K562 (cell line): ENCODE data around the gene MAP2K7.

Experiments
- CTCF ChIP-seq, 3 experiments: IDR thresholded peaks in 2 of 3; conservative IDR thresholded peaks in 1 of 3; 2 replicates each; pipeline ENCODE4 v1.5.1; 2011 to 2012; ENCODE audit warnings: low read length in 3 of 3, mild to moderate bottlenecking in 3 of 3, control low read depth in 2 of 3, improper control_type of control experiment in 1 of 3, inconsistent platforms in 1 of 3, low read depth in 1 of 3, mixed read lengths in 1 of 3, moderate library complexity in 1 of 3; ENCODE audit not compliant: insufficient read depth in 2 of 3
- KLF1 ChIP-seq: fragments of 450-650 bp; IDR thresholded peaks from 2 replicates; pipeline ENCODE4 v1.6.1; 2016; ENCODE audit warnings: missing genetic modification characterization, missing compliant biosample characterization
- MYC ChIP-seq, 2 experiments: fragments of 250-450 bp in 1 of 2; sonication (Bioruptor Pico) in 1 of 2; IDR thresholded peaks; 2 replicates each; pipeline versions ENCODE4 v1.5.1 to v1.6.1; 2012 to 2021; ENCODE audit warnings: low read depth in 2 of 2, borderline replicate concordance in 1 of 2, improper control_type of control experiment in 1 of 2, low read length in 1 of 2, mild to moderate bottlenecking in 1 of 2, moderate library complexity in 1 of 2
- NFE2L1 ChIP-seq: fragments of 450-650 bp; IDR thresholded peaks from 2 replicates; pipeline ENCODE4 v1.6.1; 2016; ENCODE audit warnings: missing genetic modification characterization, low read depth, mild to moderate bottlenecking, missing compliant biosample characterization, moderate library complexity, borderline replicate concordance
- PRMT5 ChIP-seq: sonication (generic); formaldehyde crosslinking; IDR thresholded peaks from 2 replicates; pipeline ENCODE4 v1.5.0; 2020; ENCODE audit warnings: missing genetic modification reagents
- SP1 ChIP-seq: sonication (generic); formaldehyde crosslinking; IDR thresholded peaks from 2 replicates; pipeline ENCODE4 v1.8.1; 2022; ENCODE audit warnings: mild to moderate bottlenecking, missing genetic modification reagents
- XRCC5 ChIP-seq: fragments of 200-400 bp; formaldehyde crosslinking; IDR thresholded peaks from 2 replicates; pipeline ENCODE4 v1.6.1; 2017; ENCODE audit warnings: low read depth, mild to moderate bottlenecking, low read length
- ZFPM2 ChIP-seq: fragments of 250-450 bp; sonication (Bioruptor Pico); IDR thresholded peaks from 2 replicates; pipeline ENCODE4 v1.5.1; 2022; ENCODE audit warnings: mild to moderate bottlenecking
- ZNF12 ChIP-seq: sonication (generic); formaldehyde crosslinking; IDR thresholded peaks from 2 replicates; pipeline ENCODE4 v1.4.0; 2020; ENCODE audit warnings: mild to moderate bottlenecking, missing genetic modification reagents
- ZNF280A ChIP-seq: fragments of 450-650 bp; IDR thresholded peaks from 2 replicates; pipeline ENCODE4 v1.6.1; 2018; ENCODE audit warnings: mild to moderate bottlenecking, low read depth; ENCODE audit not compliant: partially characterized antibody

- TF ChIP-seq CTCF (IDR thresholded peaks at IDR 0.05 in 2 of 3, conservative IDR thresholded peaks at IDR 0.05 in 1 of 3; ENCODE audit: insufficient read depth in 2 of 3, low read depth in 1 of 3, low read length in 3 of 3) (peak; percentile 56 to 94 (median 76)), KLF1 (no peak), PRMT5 (CRISPR knock-in tag) (no peak), XRCC5 (no peak), ZNF280A (no peak), MYC (IDR thresholded peaks at IDR 0.05; ENCODE audit: low read depth, low read length) (0 out of 2 replicates have a peak, but pooled peaks have one; percentile 60), MYC (CRISPR knock-in tag; IDR thresholded peaks at IDR 0.05; ENCODE audit: borderline replicate concordance, low read depth) (no peak), NFE2L1 (tag) (no peak), SP1 (CRISPR knock-in tag) (peak; percentile 84), ZNF12 (peak; percentile 44; the same call in 1 of the 2 replicates), ZFPM2 (no peak)
Measured at GRCh38 chr19:7868671-7869452, 34.8 kb upstream of the MAP2K7 start.
